ENCODE results near the gene TNS3.
"Not testable (repeated sequence)": the region's sequence is repeated elsewhere in the genome, so short reads cannot be mapped to it uniquely, and the experiment has no call there.

Gene TNS3

GRCh38 chr7:47482013-47482875 lies 99.7 kb downstream of the TNS3 start:
- no peak for DNase-seq

DNA sequence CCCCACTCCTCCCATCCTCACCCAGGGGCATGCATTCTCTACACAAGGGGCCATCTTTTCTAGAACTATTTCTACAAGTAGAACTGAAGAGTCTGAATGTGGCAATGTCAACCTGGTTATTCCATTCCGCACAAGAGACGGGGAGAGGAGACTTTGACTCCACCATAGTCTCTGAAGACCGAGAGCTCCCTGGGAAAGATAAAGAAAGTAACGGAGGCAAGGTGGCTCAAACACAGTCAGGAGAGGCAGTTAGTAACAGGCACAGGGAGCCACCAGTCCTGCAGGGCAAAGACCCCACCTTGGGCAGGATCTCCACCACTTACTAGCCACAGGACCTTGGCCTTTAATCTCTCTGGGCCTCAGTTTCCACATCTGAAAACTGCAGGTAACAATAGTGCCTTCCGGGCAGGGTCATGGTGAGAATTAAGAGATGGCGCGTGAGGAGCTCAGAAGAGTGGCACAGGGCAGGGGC lies 100.3 kb downstream of the TNS3 start:
- no peak for DNase-seq

DNA sequence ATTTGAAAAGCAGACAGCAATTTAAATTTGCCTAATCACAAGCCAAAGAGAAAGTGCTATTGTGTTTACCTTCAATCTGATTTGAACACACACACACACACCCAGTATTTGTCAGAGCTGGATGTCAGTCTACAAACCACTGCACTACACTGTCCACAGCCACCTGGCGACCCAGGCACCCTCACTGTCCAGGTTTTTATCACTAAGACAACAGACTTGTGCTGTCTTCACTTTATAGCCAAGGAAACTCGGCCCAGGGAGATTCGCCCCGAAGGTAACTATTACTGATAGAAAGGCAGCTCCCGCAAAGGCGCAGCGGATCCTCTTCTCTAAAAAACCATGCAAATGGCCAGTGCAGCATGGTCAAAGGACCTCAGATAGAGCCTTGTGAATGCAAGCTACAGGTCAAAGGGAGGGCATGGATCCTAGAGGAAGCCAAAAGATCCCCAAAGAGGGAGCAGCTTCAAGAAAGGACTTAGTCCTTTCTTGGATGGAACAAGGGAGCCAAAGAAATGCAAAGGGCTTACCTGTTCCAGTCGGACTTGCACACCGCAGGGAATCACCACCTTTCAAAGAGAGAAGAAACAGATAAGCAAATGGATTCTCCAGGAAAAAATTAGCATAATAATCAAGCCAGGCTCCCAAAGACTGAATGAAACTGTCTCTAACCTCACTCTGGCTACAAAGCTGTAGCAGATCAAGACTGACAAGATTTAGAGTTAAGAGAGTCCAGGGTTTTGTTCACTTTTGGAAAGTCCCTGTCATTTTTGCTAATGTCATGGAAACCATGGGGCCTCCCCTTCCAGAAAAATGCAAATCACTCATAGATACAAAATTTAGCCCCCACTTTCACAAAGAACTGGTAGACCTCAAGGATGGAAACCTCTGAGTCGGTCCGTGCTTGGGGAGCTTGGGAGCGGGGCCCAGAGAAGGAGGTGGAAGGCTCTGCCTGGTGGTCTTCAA lies 101.1 kb downstream of the TNS3 start:
- DNase-seq = no peak

- no peak for DNase-seq
Measured at GRCh38 chr7:47479821-47480575, 101.9 kb downstream of the TNS3 start.

DNA sequence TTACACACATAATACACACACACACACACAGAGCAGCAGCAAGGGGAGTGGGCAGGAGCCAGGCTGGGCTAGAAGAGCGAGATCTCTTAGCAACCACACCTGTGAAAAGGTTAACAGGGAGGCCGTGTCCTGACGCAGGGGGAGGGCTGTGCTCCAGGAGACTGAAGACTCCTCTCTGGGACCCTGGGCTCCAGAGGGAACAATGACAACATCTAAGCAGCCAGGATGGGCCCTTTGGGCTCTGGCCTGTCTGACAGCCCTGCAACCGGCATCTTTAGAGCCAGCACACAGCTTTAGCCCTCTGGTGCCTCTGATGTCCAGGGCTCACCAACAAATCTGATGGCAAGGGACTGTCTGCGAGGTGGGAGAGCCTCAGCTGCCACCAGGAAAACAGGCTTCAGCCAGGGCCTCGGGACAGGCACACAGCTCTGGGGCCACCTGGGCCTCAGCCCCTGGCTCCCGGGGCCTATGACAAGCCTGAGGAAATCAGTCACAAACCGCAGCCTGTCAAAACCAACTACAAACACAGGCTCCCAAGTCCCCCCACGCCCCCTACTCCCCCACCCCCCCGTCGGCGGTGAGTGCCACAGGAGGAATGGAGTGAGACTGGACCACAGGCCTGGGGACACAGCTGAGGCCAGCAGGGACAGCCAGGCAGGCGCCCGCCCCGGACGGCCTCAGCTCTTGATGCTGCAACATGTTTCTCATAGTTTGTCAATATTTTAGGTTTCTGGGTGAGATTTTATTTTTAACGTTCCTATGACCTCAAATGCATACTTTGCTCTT lies 102.8 kb downstream of the TNS3 start:
- DNase-seq = no peak

GRCh38 chr7:47478017-47478344 lies 103.9 kb downstream of the TNS3 start:
- DNase-seq = no peak

DNA sequence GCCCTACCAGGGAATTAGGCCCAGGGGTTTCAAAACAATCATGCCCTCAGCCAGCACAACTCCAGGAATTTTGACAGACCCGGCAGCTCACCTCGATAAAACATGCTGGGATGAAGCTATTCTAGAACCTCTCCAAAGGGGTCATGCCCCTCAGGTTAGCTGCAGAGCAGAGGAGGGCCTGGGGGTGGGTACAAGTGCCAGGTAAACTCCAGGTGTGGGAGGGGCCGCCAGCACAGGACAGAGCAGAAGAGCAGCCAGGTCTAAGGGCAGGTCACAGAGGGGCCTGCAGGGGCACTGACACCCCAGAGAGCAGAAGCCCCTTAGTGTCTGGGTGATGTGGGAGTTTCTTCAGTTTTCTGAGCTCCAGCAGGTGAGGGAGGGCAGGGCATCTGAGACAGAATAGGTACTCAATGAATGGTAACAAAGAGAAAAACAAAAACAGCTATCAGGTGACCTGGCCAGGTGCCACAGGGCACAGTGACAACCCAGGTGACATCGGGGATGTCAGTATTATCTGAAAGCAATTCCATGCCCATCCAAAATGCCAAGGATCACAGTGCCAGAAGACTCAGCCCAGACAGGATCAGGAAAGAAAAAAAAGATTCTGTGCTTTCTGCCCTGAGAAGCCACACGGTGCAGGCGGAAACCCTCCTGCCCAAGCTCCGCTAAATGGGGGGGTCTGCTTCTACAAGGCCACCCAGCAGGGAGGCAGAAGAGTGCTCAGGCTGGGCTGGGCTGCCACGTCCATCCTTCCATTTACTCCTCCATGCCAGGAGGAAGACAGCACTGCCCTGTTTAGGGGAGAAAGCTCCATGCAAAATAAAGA lies 104.5 kb downstream of the TNS3 start:
- DNase-seq = no peak

GRCh38 chr7:47475880-47476227 lies 106.1 kb downstream of the TNS3 start:
- DNase-seq = no peak

DNA sequence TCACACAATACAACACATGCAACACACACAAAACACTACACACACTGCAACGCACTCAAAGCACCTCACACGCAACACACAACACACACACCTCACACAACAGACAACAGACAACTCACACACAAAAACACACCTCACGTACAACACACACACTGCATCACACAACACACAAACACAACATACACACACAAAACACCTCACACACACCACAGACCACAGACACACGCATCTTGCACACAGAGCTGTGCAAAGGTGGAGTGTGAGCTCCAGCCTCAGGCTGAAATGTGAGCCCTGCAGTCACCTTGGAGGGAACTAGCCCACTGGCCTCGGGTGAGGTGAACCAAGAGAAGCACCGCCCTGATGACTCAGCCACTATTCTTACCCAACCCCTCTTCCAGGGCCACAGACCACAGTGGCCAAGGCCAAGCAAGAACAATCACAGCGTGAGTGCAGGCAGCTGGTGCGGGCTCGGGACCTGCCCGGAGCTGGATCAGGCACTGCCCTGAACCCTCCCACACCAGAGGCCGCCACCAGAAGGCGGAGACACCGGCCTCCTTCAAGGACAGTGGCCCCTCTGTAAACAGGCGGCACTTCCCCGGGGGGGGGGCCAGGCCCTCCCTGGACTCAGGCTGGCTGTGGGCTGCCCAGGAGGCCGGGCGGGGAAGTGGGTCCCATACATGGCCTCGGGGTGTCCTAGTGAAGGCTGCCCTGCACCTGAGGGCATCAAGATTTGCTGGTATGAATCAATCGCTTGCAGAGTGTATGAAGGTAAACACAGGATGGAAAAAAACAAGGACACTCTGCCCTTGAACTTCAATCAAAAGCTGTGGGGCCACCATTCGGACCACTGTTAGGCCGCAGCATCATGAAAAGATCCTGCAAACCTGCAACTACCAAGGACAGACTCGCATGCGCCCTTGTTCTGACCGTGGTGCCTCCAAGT lies 106.7 kb downstream of the TNS3 start:
- DNase-seq = no peak

DNA sequence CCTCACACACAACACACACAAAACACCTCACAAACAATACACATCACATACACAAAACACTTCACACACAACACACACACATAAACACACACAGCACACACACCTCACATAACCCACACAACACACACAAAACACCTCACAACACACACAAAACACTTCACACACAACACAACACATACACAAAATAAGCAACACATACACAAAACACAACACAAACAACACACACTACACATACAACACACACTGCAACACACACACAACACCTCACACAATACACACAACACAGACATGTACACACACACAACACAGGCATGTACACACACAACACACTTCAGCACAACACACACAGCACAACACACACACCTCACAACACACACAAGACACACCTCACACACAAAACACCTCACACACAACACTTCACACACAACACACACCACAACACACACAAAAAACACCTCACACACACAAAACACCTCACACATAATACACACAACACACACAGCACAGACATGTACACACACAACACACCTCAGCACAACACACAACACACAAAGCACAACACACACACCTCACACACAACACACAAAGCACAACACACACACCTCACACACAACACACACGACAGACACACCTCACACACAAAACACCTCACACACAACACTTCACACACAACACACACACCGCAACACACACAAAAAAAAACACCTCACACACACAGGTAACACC lies 107.5 kb downstream of the TNS3 start:
- no peak for DNase-seq

DNA sequence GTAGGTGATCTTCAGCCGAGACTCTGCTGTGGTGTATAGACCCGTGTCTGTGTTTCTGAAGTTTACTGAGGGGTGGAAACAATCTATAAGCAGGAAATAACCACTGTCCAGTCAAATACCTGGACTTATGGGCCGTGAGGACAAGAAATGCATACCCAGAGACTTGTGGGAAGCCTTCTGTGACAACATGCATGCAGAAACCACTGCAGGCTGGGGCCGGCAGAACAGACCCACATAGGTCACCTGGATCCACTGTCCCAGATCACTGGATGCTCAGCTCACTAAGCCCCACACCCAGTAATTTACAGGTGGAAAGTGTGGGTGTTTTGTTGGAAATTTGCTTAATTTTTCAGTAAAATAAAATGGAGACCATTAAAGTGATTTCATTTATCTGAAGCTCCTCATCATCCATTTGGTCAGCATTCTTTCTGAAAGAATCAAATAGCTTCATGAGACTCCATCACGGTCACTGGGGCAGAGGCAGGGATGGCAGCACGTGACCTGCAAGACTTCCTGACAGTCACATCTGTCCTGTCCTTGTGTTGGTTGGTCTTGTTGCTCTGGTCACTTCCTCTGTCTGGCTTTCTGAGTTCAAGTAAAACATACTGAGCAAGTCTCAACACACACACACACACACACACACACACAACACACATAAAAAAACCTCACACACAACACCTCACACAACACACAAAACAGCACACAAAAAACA lies 108.3 kb downstream of the TNS3 start:
- no peak for DNase-seq

DNA sequence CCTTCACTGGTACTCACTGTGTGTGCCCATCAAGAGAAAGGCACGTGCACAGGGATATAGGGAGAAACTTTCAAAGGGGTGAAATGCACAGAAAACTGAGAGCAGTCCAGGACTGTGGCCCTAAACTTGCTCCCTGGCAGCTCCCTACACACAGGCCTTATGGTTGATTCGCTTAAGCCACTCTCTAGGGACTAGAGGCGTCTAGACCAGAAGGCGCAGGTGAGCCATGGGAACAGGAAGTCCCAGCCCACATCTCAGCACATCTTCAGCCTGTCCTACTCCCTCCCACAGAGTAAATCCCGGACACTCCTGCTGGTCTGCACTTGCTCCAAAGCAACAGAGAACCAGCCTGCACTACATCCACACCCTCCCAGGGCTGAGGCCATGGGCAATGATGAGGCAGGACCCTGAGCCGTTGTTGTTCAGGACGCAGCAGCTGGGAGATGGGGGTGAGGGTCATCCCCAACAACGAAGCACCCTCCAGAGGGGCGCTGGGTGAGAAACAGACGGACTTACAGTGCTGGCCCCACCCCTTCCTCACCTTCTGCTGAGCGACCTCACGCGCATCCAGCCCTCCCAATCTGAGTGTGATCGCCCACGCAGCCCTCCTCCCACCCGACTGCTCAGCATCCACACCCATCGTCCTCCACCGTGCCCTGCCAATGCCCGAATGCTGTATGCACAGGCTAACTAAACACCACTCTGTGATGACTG lies 109.3 kb downstream of the TNS3 start:
- no peak for DNase-seq

DNA sequence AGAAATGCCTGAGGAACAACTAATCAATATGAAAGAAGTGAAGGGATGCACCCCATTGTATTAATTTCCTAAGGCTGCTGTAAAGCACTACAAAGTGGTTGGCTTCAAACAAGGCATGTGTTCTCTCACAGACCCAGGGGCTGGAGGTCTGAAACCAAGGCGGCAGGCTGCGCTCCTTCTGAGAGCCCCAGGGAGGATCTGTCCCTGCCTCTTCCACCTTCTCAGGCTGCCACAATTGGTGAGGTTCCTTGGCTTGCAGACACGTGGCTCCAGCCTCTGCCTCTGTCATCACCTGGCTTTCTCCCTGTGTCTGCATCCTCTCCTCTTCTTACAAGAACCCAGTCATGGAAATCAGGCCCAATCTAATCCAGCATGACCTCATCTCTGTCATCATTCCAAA lies 110.1 kb downstream of the TNS3 start:
- no peak for DNase-seq

DNA sequence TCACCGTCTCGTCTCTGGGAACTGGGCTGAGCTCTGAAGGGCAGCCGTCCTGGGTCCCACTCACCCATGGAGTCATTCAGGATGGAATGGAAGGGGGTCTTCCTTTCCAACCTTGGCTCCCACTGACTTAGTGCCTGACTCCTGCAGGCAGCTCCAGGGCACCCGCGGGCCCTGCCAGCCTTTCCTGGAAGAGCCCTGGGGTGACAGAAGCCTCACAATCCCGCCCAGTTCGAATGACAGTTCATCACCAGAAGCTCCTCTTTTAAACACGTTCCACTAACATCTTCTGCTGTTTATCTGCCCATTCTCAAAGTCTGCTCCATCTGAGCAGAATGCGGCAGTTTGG lies 110.6 kb downstream of the TNS3 start:
- DNase-seq = no peak

DNA sequence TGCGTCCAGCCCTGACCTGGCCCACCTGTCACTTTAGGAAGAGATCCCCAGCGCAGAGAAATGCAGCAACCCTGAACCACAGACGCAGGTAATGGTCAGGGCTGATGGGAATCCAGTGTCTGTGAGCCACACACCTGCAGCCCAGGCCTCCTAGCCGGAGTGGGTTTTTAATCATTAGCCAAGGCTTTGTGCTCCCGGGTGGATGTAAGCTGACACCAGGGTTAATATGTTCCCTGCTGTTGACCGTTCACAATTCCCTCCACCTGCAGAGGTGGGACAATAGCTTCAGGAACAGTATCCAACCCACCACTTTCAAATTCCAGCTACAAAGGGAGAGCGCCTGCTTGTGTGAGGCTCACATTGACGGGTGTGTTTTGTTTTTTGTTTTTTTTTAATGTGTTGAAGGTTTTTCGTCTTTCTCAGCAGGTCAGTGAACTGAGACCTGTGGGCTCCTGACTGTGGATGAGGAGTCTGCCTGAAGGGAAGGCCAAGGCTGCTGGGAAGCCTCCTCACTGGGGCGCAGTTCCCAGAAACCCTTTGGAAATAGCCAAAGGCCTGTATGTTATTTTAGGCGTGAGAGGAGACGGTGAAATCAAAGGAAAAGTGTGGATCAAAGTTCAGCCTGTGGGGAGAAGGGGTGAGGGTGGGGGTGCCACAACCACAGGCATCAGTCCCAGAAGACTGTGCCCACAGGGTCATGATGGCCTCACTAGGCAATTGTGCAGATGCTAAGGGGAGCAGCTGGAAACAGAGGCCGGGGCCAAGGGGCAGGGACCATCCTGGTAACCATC lies 111.1 kb downstream of the TNS3 start:
- no peak for DNase-seq

- not testable (repeated sequence) for DNase-seq
Measured at GRCh38 chr7:47469846-47470245, 112.1 kb downstream of the TNS3 start.

DNA sequence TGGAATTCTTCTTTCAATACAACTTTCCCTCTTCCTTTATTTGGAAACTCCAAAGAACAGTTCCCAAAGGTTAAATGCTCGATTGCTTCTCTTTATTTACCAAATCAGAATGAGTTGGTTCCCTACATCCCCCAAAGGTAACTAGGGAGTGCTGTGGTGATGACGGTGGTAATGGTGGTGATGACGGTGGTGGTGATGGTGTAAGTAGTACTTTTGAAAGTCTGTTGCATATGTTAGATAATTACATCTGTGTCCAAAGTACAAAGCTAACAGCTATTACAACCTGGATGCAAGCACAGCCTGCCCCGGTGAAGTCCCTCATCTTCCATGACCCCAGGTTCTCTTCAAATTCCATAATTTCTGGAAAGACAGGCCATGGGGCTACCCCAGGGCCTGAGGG lies 115.1 kb downstream of the TNS3 start:
- no peak for DNase-seq

Measured in activated naive CD4-positive, alpha-beta T cell treated with anti-CD3 and anti-CD28 coated beads, Interleukin-2, amount 50 U/mL, for 16 hours (primary cell).